GM18519 (cell line): Measurements from ENCODE around the gene CD101.

Source experiments
- ATAC-seq: cut with Tn5 transposase; IDR thresholded peaks from one replicate; pipeline ENCODE4 v1.9.1; 2021; ENCODE audit warnings: mild to moderate bottlenecking, moderate library complexity; ENCODE audit not compliant: unreplicated experiment, low FRiP score

Gene CD101

GRCh38 chr1:117010310-117010969 lies 8.9 kb downstream of the CD101 start:
- no peak for ATAC-seq

- ATAC-seq: no peak
Measured at GRCh38 chr1:117011334-117011733, 9.8 kb downstream of the CD101 start.

GRCh38 chr1:117013309-117013858 lies 11.8 kb downstream of the CD101 start:
- no peak for ATAC-seq

- ATAC-seq: no peak
Measured at GRCh38 chr1:117014209-117014608, 12.6 kb downstream of the CD101 start.

GRCh38 chr1:117015724-117016123 lies 14.2 kb downstream of the CD101 start:
- no peak for ATAC-seq

GRCh38 chr1:117017062-117017461 lies 15.5 kb downstream of the CD101 start:
- ATAC-seq: no peak

GRCh38 chr1:117017648-117018047 lies 16.1 kb downstream of the CD101 start:
- ATAC-seq: no peak

- no peak for ATAC-seq
Measured at GRCh38 chr1:117020526-117021156, 19.1 kb downstream of the CD101 start.

GRCh38 chr1:117022114-117022513 lies 20.6 kb downstream of the CD101 start:
- no peak for ATAC-seq

- ATAC-seq: no peak
Measured at GRCh38 chr1:117025568-117025967, 24.0 kb downstream of the CD101 start.

- ATAC-seq: no peak
Measured at GRCh38 chr1:117026361-117026760, 24.8 kb downstream of the CD101 start.

- no peak for ATAC-seq
Measured at GRCh38 chr1:117029685-117030084, 28.1 kb downstream of the CD101 start.

- ATAC-seq: no peak
Measured at GRCh38 chr1:117030271-117030877, 28.8 kb downstream of the CD101 start.

GRCh38 chr1:117032266-117032665 lies 30.7 kb downstream of the CD101 start:
- ATAC-seq: no peak

GRCh38 chr1:117032681-117033539 lies 31.4 kb downstream of the CD101 start:
- no peak for ATAC-seq

- ATAC-seq: no peak
Measured at GRCh38 chr1:117033772-117034171, 32.2 kb downstream of the CD101 start.

- ATAC-seq: no peak
Measured at GRCh38 chr1:117034791-117035290, 33.3 kb downstream of the CD101 start.

GRCh38 chr1:117036018-117036461 lies 34.5 kb downstream of the CD101 start:
- no peak for ATAC-seq

- no peak for ATAC-seq
Measured at GRCh38 chr1:117037802-117038201, 36.2 kb downstream of the CD101 start.

- no peak for ATAC-seq
Measured at GRCh38 chr1:117038236-117038635, 36.7 kb downstream of the CD101 start.
